K562 (cell line): Measurements from ENCODE around the gene UBXN1. TPM values are rescaled to one million over a fixed set of nuclear protein-coding genes. Genes with fewer than 3 reads are reported as not detected.

Experiments
- ATF7 ChIP-seq: fragments of 450-650 bp; IDR thresholded peaks from 2 replicates; pipeline ENCODE4 v1.7.1; 2014; ENCODE audit warnings: mild to moderate bottlenecking, moderate library complexity
- CREB1 ChIP-seq, 2 experiments: sonication (generic) in 1 of 2; formaldehyde crosslinking in 1 of 2; IDR thresholded peaks; 2 replicates each; pipeline versions ENCODE4 v1.6.1 to v1.8.0; 2012 to 2022; ENCODE audit warnings: inconsistent platforms in 1 of 2, mild to moderate bottlenecking in 1 of 2, missing genetic modification reagents in 1 of 2, moderate library complexity in 1 of 2
- DMBX1 ChIP-seq: fragments of 250-450 bp; sonication (Bioruptor Pico); IDR thresholded peaks from 2 replicates; pipeline ENCODE4 v1.8.0; 2022; ENCODE audit warnings: inconsistent platforms, mild to moderate bottlenecking, moderate library complexity, borderline replicate concordance
- LCOR ChIP-seq: sonication (generic); formaldehyde crosslinking; IDR thresholded peaks from 2 replicates; pipeline ENCODE4 v1.8.0; 2022; ENCODE audit warnings: mild to moderate bottlenecking, missing genetic modification reagents
- PHF8 ChIP-seq: fragments of 200-600 bp; sonication (generic); IDR thresholded peaks from 2 replicates; pipeline ENCODE4 v1.6.1; 2012; ENCODE audit warnings: mixed run types, mild to moderate bottlenecking, inconsistent platforms, low read length, moderate library complexity, borderline replicate concordance
- POLR2AphosphoS2 ChIP-seq: IDR thresholded peaks from 2 replicates; pipeline ENCODE4 v1.6.1; 2012; ENCODE audit warnings: low read length, improper control_type of control experiment
- RCOR1 ChIP-seq, 2 experiments: IDR thresholded peaks; 2 replicates each; pipeline ENCODE4 v1.6.1; 2012; ENCODE audit warnings: low read depth in 2 of 2, low read length in 2 of 2, borderline replicate concordance in 1 of 2, improper control_type of control experiment in 1 of 2
- SIX5 ChIP-seq, 2 experiments: IDR thresholded peaks; 2 replicates each; pipeline ENCODE4 v1.6.1; 2011; ENCODE audit warnings: low read length in 2 of 2, borderline replicate concordance in 1 of 2, low read depth in 1 of 2, mild to moderate bottlenecking in 1 of 2, moderate library complexity in 1 of 2; ENCODE audit not compliant: insufficient read depth in 1 of 2
- SMARCE1 ChIP-seq: fragments of 450-650 bp; IDR thresholded peaks from 2 replicates; pipeline ENCODE4 v1.7.1; 2016; ENCODE audit warnings: mild to moderate bottlenecking
- TCF7L2 ChIP-seq: fragments of 150-350 bp; IDR thresholded peaks from 2 replicates; pipeline ENCODE4 v1.6.1; 2016; ENCODE audit warnings: low read depth, mild to moderate bottlenecking, low read length, moderate library complexity
- ZNF146 ChIP-seq: IDR thresholded peaks from one replicate; pipeline ENCODE4 v1.6.1; 2018; ENCODE audit warnings: missing compliant biosample characterization; ENCODE audit not compliant: unreplicated experiment
- ZNF263 ChIP-seq: sonication (generic); formaldehyde crosslinking; IDR thresholded peaks from 2 replicates; pipeline ENCODE4 v1.8.0; 2022; ENCODE audit warnings: mild to moderate bottlenecking, missing genetic modification reagents, borderline replicate concordance
- ZNF316 ChIP-seq: fragments of 450-650 bp; IDR thresholded peaks from 2 replicates; pipeline ENCODE4 v1.6.1; 2016
- polyA plus RNA-seq, 8 experiments: library from polyadenylated mRNA; depleted of rRNA in 4 of 8; stranded (reverse) in 5 of 8; unstranded in 3 of 8; fragments of >200 nt; fragmentation: Nextera tagmentation in 2 of 8; fragmentation: Illumina TruSeq in 1 of 8; extraction: Ambion mirVana in 2 of 8; extraction: Trizol in 1 of 8; gene quantifications; 2 replicates each; pipeline versions ENCODE4 v1.2.1 to v1.2.3, GENCODE V29; 2011 to 2014; ENCODE audit warnings: inconsistent platforms in 1 of 8, missing spikeins in 1 of 8
- total RNA-seq, 7 experiments: library from RNA; depleted of rRNA in 6 of 7; stranded (reverse); fragments of >200 nt in 6 of 7; fragmentation: Illumina TruSeq in 2 of 7; extraction: Trizol in 2 of 7; gene quantifications; 2 replicates each; pipeline versions ENCODE4 v1.2.1 to v1.2.3, GENCODE V29; 2011 to 2021; ENCODE audit warnings: low replicate concordance in 1 of 7
- TF ChIP-seq, protein P1 (sequence below): fragments of 450-650 bp; IDR thresholded peaks from 2 replicates; pipeline ENCODE4 v1.6.1; 2016; ENCODE audit warnings: borderline replicate concordance
- TF ChIP-seq, protein P2 (sequence below), 3 experiments: fragments of 200-800 bp in 1 of 3; sonication (Bioruptor generic) in 1 of 3; sonication (generic) in 1 of 3; formaldehyde crosslinking in 1 of 3; IDR thresholded peaks; 2 replicates each; pipeline versions ENCODE4 v1.6.1 to v1.8.0; 2016 to 2022; ENCODE audit warnings: mild to moderate bottlenecking in 2 of 3, missing compliant biosample characterization in 2 of 3, missing genetic modification characterization in 2 of 3, missing genetic modification reagents in 1 of 3
- TF ChIP-seq, protein P3 (sequence below): fragments of 450-650 bp; IDR thresholded peaks from 2 replicates; pipeline ENCODE4 v1.6.1; 2017; ENCODE audit warnings: antibody characterized with exemption, mild to moderate bottlenecking
- TF ChIP-seq, protein P4 (sequence below): sonication (generic); formaldehyde crosslinking; IDR thresholded peaks from 2 replicates; pipeline ENCODE4 v1.8.1; 2023; ENCODE audit warnings: mild to moderate bottlenecking, missing genetic modification reagents

The UBXN1 gene
- total and polyA plus RNA-seq, 9 of the 15 experiments (the other 6 are each of a cell fraction or from before 2014, with no cell fraction given): 4.8 to 263 (median 99.7) TPM

DNA sequence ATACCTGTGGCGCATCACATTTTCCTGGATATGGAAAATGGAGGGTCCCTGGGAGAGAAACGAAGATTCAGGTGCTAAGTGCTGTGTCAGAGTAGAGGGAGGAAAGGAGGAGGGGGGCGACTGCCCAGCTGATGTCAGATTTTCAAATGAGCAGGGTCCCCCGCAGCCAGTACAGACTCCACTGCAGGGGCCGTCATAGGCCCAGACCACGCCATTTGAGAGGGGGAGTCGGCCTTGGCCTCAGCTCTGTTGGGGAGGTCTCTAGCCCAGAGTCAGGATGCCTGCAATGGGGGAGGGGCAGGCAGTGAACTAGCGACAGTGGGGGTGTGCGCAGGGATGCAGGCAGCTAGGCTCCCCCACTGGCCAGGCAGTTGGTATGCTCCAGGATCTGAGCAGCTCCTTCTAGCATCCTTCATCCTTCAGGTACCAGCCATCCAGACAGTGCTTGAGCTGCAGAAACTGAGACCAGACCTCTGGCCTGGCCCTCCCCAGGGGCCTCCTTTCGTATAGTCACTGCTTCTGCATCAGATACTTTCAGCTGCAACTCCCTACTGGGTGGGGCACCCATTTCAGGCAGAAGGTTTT lies 28.5 kb upstream of the UBXN1 start, which contains the start of the genes BSCL2 and GNG3 (continued):
- no peak for TF ChIP-seq PHF8
- TF ChIP-seq, protein P1, sequence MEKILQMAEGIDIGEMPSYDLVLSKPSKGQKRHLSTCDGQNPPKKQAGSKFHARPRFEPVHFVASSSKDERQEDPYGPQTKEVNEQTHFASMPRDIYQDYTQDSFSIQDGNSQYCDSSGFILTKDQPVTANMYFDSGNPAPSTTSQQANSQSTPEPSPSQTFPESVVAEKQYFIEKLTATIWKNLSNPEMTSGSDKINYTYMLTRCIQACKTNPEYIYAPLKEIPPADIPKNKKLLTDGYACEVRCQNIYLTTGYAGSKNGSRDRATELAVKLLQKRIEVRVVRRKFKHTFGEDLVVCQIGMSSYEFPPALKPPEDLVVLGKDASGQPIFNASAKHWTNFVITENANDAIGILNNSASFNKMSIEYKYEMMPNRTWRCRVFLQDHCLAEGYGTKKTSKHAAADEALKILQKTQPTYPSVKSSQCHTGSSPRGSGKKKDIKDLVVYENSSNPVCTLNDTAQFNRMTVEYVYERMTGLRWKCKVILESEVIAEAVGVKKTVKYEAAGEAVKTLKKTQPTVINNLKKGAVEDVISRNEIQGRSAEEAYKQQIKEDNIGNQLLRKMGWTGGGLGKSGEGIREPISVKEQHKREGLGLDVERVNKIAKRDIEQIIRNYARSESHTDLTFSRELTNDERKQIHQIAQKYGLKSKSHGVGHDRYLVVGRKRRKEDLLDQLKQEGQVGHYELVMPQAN: no peak
- TF ChIP-seq, protein P2, sequence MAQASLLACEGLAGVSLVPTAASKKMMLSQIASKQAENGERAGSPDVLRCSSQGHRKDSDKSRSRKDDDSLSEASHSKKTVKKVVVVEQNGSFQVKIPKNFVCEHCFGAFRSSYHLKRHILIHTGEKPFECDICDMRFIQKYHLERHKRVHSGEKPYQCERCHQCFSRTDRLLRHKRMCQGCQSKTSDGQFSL (CRISPR knock-in tag; IDR thresholded peaks at IDR 0.05): peak; percentile 82
- TF ChIP-seq, protein P2 (tag; IDR thresholded peaks at IDR 0.05): no peak
- TF ChIP-seq SIX5 (IDR thresholded peaks at IDR 0.05; ENCODE audit: borderline replicate concordance in 1 of 2, insufficient read depth in 1 of 2, low read depth in 1 of 2, low read length in 2 of 2): peak in 1 of 2 experiments; percentile 27; a peak in 1 of 4 replicates
- 0 out of 2 replicates have a peak, but pooled peaks have one; percentile 55 for TF ChIP-seq ZNF263 (CRISPR knock-in tag)
- TF ChIP-seq, protein P3, sequence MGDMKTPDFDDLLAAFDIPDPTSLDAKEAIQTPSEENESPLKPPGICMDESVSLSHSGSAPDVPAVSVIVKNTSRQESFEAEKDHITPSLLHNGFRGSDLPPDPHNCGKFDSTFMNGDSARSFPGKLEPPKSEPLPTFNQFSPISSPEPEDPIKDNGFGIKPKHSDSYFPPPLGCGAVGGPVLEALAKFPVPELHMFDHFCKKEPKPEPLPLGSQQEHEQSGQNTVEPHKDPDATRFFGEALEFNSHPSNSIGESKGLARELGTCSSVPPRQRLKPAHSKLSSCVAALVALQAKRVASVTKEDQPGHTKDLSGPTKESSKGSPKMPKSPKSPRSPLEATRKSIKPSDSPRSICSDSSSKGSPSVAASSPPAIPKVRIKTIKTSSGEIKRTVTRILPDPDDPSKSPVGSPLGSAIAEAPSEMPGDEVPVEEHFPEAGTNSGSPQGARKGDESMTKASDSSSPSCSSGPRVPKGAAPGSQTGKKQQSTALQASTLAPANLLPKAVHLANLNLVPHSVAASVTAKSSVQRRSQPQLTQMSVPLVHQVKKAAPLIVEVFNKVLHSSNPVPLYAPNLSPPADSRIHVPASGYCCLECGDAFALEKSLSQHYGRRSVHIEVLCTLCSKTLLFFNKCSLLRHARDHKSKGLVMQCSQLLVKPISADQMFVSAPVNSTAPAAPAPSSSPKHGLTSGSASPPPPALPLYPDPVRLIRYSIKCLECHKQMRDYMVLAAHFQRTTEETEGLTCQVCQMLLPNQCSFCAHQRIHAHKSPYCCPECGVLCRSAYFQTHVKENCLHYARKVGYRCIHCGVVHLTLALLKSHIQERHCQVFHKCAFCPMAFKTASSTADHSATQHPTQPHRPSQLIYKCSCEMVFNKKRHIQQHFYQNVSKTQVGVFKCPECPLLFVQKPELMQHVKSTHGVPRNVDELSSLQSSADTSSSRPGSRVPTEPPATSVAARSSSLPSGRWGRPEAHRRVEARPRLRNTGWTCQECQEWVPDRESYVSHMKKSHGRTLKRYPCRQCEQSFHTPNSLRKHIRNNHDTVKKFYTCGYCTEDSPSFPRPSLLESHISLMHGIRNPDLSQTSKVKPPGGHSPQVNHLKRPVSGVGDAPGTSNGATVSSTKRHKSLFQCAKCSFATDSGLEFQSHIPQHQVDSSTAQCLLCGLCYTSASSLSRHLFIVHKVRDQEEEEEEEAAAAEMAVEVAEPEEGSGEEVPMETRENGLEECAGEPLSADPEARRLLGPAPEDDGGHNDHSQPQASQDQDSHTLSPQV: no peak
- no peak for TF ChIP-seq DMBX1
- peak; percentile 66; the same call in 1 of the 2 replicates for TF ChIP-seq POLR2AphosphoS2
- peak in 1 of 2 experiments; percentile 71; a peak in 1 of 4 replicates for TF ChIP-seq RCOR1 (IDR thresholded peaks at IDR 0.05; ENCODE audit: borderline replicate concordance in 1 of 2, low read depth in 2 of 2, low read length in 2 of 2)
- TF ChIP-seq LCOR (CRISPR knock-in tag): 0 out of 2 replicates have a peak, but pooled peaks have one; percentile 20
- 0 out of 2 replicates have a peak, but pooled peaks have one; percentile 15 for TF ChIP-seq SMARCE1
- TF ChIP-seq ATF7: peak; percentile 96
- TF ChIP-seq CREB1 (IDR thresholded peaks at IDR 0.05): peak; percentile 18; the same call in 1 of the 2 replicates
- no peak for TF ChIP-seq CREB1 (CRISPR knock-in tag; IDR thresholded peaks at IDR 0.05)
- TF ChIP-seq TCF7L2: peak; percentile 84
- TF ChIP-seq, protein P4, sequence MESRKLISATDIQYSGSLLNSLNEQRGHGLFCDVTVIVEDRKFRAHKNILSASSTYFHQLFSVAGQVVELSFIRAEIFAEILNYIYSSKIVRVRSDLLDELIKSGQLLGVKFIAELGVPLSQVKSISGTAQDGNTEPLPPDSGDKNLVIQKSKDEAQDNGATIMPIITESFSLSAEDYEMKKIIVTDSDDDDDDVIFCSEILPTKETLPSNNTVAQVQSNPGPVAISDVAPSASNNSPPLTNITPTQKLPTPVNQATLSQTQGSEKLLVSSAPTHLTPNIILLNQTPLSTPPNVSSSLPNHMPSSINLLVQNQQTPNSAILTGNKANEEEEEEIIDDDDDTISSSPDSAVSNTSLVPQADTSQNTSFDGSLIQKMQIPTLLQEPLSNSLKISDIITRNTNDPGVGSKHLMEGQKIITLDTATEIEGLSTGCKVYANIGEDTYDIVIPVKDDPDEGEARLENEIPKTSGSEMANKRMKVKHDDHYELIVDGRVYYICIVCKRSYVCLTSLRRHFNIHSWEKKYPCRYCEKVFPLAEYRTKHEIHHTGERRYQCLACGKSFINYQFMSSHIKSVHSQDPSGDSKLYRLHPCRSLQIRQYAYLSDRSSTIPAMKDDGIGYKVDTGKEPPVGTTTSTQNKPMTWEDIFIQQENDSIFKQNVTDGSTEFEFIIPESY (CRISPR knock-in tag): peak; percentile 69
- TF ChIP-seq ZNF146 (CRISPR knock-in tag): no peak
- 0 out of 2 replicates have a peak, but pooled peaks have one; percentile 9 for TF ChIP-seq ZNF316
